KMS-11 (cell line): Measurements from ENCODE around the gene TNNI3K.

Experiments used
- H2AFZ ChIP-seq: fragments of 200-600 bp; sonication (generic); 2 replicates; pipeline ENCODE4 v1.6.1; 2016; ENCODE audit warnings: antibody characterized with exemption, mixed run types, low read depth
- H3K27ac ChIP-seq: fragments of 200-600 bp; sonication (generic); 2 replicates; pipeline ENCODE4 v1.6.1; 2016; ENCODE audit warnings: mild to moderate bottlenecking, mixed run types
- H3K27me3 ChIP-seq: fragments of 200-600 bp; sonication (generic); 2 replicates; pipeline ENCODE4 v1.6.1; 2017; ENCODE audit warnings: mild to moderate bottlenecking, low read depth, mixed run types, moderate library complexity; ENCODE audit not compliant: insufficient read depth
- H3K36me3 ChIP-seq: fragments of 200-600 bp; sonication (generic); 2 replicates; pipeline ENCODE4 v1.6.1; 2017; ENCODE audit warnings: mild to moderate bottlenecking, mixed run types; ENCODE audit not compliant: insufficient read depth
- H3K4me1 ChIP-seq: fragments of 200-600 bp; sonication (generic); 2 replicates; pipeline ENCODE4 v1.6.1; 2016; ENCODE audit warnings: mild to moderate bottlenecking, low read depth, mixed run types; ENCODE audit not compliant: poor library complexity, severe bottlenecking
- H3K4me2 ChIP-seq: fragments of 200-600 bp; sonication (generic); 2 replicates; pipeline ENCODE4 v1.7.0; 2016; ENCODE audit warnings: mild to moderate bottlenecking, mixed run types
- H3K4me3 ChIP-seq: fragments of 200-600 bp; sonication (generic); IDR thresholded peaks from 2 replicates; pipeline ENCODE4 v1.6.1; 2017; ENCODE audit warnings: low read depth, low read length, mixed read lengths; ENCODE audit not compliant: insufficient read depth
- H3K79me2 ChIP-seq: fragments of 200-600 bp; sonication (generic); 2 replicates; pipeline ENCODE4 v1.6.1; 2016; ENCODE audit warnings: low read depth, mixed run types; ENCODE audit not compliant: insufficient read depth
- H3K9ac ChIP-seq: fragments of 200-600 bp; sonication (generic); 2 replicates; pipeline ENCODE4 v1.6.1; 2016; ENCODE audit warnings: mild to moderate bottlenecking, mixed run types
- H4K20me1 ChIP-seq: fragments of 200-600 bp; sonication (generic); 2 replicates; pipeline ENCODE4 v1.6.1; 2016; ENCODE audit warnings: mild to moderate bottlenecking, mixed run types; ENCODE audit not compliant: insufficient read depth
- CTCF ChIP-seq: fragments of 200-600 bp; sonication (generic); conservative IDR thresholded peaks from 2 replicates; pipeline ENCODE4 v1.6.1; 2017; ENCODE audit warnings: low read depth, mild to moderate bottlenecking, antibody characterized with exemption, low read length, moderate library complexity, mixed read lengths

Gene TNNI3K

GRCh38 chr1:74587888-74588287 lies 352.7 kb downstream of the TNNI3K start:
- Histone ChIP-seq H2AFZ (no peak overlapping the region), H3K36me3 (no peaks in the 10 kb centered on the region), H3K27me3 (no peaks in the 10 kb centered on the region), H3K4me1 (peaks cover 42% of the 10 kb centered on the region), H4K20me1 (no peaks in the 10 kb centered on the region), H3K4me3 (no peak overlapping the region), H3K27ac (no peak overlapping the region), H3K4me2 (no peak overlapping the region), H3K9ac (no peak overlapping the region), H3K79me2 (no peaks in the 10 kb centered on the region)
- TF ChIP-seq CTCF = no peak

- Histone ChIP-seq H2AFZ (no peak overlapping the region), H3K4me3 (no peak overlapping the region), H4K20me1 (no peaks in the 10 kb centered on the region), H3K4me1 (peaks cover 21% of the 10 kb centered on the region), H3K36me3 (no peaks in the 10 kb centered on the region), H3K27me3 (no peaks in the 10 kb centered on the region), H3K79me2 (no peaks in the 10 kb centered on the region), H3K4me2 (no peak overlapping the region), H3K27ac (no peak overlapping the region), H3K9ac (no peak overlapping the region)
- no peak for TF ChIP-seq CTCF
Measured at GRCh38 chr1:74590288-74590687, 355.1 kb downstream of the TNNI3K start.

- H2AFZ ChIP-seq = no peak overlapping the region
- H3K36me3 ChIP-seq = no peaks in the 10 kb centered on the region
- H3K4me1 ChIP-seq = peaks cover 14% of the 10 kb centered on the region
- peak overlapping the region; percentile 41; the same call in 1 of the 2 replicates for H3K4me2 ChIP-seq
- H3K27me3 ChIP-seq = no peaks in the 10 kb centered on the region
- H3K9ac ChIP-seq = no peak overlapping the region
- H3K79me2 ChIP-seq = no peaks in the 10 kb centered on the region
- no peaks in the 10 kb centered on the region for H4K20me1 ChIP-seq
- no peak for TF ChIP-seq CTCF
- H3K4me3 ChIP-seq = no peak overlapping the region
- no peak overlapping the region for H3K27ac ChIP-seq
Measured at GRCh38 chr1:74591949-74592348, 356.8 kb downstream of the TNNI3K start.

GRCh38 chr1:74592580-74593355 lies 357.6 kb downstream of the TNNI3K start:
- Histone ChIP-seq H2AFZ (no peak overlapping the region), H3K4me2 (peak overlapping the region; percentile 41; the same call in 1 of the 2 replicates), H3K27me3 (no peaks in the 10 kb centered on the region)

More at GRCh38 chr1:74592580-74593355, 357.6 kb downstream of the TNNI3K start:
- H4K20me1 ChIP-seq = no peaks in the 10 kb centered on the region
- TF ChIP-seq CTCF = no peak
- no peak overlapping the region for H3K9ac ChIP-seq
- peaks cover 14% of the 10 kb centered on the region for H3K4me1 ChIP-seq
- no peaks in the 10 kb centered on the region for H3K36me3 ChIP-seq
- H3K4me3 ChIP-seq = no peak overlapping the region
- no peak overlapping the region for H3K27ac ChIP-seq
- no peaks in the 10 kb centered on the region for H3K79me2 ChIP-seq
